GM15510 (cell line): ENCODE measurements around the gene GSTM5.

Experiments
- POLR2A ChIP-seq: IDR thresholded peaks from 3 replicates; pipeline ENCODE4 v1.6.1; 2011; ENCODE audit warnings: borderline replicate concordance; ENCODE audit not compliant: insufficient read length; ENCODE audit errors: extremely low read depth

GSTM5 gene

GRCh38 chr1:109761227-109762038 is 49.4 kb downstream of the GSTM5 start:
- no peak for TF ChIP-seq POLR2A

GRCh38 chr1:109762039-109762585 is 50.1 kb downstream of the GSTM5 start:
- no peak for TF ChIP-seq POLR2A

- TF ChIP-seq POLR2A = no peak
Observed at GRCh38 chr1:109762821-109763645, 51.0 kb downstream of the GSTM5 start.

DNA sequence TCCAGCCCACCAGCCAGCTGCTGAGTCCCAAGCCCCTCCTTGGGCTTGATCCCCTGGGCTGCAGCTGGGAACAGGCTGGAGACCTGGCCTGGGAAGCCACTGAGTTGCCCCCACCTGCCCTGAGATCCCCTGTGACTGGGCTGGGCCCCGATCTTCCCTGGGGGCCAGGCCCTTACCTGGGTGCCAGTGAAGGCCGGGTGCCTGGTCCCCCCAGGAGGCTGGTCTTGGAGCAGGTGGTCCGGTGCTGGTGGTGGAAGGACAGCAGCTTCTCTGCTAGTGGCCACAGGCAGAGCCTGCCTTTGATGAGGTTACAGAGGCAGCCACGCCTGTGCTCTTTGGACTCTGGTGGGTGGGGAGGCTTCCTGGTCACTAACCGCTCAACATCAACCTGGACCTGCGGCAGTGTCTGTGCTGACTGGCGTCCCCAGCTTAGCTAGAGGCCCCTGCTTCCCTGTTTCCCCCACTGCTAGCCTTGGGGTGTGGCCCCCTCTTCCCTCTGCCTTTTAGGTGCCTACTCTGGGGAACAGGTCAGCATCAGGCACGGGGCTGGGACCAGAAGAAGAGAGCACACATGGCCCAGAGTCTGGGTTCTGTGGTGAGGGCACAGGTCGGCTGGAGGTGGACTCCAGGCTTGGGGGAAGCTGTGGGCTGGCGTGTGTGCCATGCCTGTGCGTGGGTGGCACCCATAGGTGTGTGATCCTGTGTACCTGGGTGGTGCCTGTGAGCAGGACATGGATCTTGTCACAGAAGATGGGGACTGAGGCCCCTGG is 51.8 kb downstream of the GSTM5 start, which contains the start of gene EPS8L3:
Gene EPS8L3 (minus strand): TSS at position 278 of the 770 bp plus-strand sequence. CDS start 2,174 bp downstream, outside the sequence.
- no peak for TF ChIP-seq POLR2A

GRCh38 chr1:109764561-109765482 is 52.8 kb downstream of the GSTM5 start:
- no peak for TF ChIP-seq POLR2A

DNA sequence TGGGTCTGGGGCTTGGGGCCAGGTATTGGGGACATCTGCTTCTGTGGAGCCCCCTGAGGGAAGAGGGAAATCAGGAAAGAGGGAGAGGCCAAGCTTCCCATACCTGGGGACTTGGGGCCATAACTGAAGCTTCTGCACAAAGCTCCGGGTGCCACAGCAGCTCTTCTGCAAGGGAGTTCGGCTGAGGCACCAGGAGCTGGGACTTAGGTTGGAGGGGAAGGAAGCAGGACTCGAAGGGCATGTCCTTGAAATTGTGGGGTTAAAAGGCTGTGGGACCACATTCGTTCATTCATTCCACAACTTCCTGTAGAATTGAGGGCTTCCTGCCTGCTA is 53.4 kb downstream of the GSTM5 start:
- TF ChIP-seq POLR2A = no peak

GRCh38 chr1:109765896-109766615 is 54.0 kb downstream of the GSTM5 start:
- TF ChIP-seq POLR2A = no peak
